Activated CD4-positive, alpha-beta T cell treated with anti-CD3 and anti-CD28 coated beads for 4 hours (primary cell): Measurements from ENCODE around the gene CLMN.
"Not testable (repeated sequence)": the region's sequence is repeated elsewhere in the genome, so short reads cannot be mapped to it uniquely, and the experiment has no call there.

Experiments used
- DNase-seq, 2 donors: peaks; one replicate each; pipeline ENCODE4 v3.0.0-alpha.2; 2020

Gene CLMN

DNA sequence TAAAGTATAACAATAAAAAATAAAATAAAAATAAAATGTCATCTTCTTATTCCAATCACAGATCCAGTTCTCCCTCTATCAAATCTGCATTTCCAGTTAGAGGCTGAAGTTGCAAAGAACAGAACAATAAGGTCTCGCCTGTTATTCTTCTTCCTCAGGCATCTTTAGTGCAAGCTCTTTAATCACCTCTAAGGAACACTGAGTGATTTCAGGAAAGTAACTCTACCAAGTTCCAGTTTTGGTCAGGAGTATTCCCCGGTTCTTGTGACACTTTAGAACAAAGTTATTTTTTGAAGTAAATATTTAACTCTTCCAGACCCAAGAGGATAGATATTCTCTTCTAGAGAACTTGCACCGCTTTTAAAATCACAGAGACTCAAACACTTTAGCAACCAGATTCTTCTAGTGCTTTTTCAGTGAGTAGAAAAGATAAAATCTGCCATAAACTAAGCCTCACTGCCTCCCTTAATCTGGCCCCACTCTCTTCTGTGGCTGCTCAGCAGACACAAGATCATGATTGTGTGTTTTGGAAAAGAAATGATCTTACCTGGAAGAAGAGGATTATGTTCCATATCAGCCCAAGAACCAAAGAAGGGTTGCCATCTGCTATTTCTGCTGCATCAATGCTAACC lies 104.5 kb downstream of the CLMN start:
- DNase-seq = no peak

- DNase-seq = no peak
Observed at GRCh38 chr14:95213774-95214173, 105.9 kb downstream of the CLMN start.

DNA sequence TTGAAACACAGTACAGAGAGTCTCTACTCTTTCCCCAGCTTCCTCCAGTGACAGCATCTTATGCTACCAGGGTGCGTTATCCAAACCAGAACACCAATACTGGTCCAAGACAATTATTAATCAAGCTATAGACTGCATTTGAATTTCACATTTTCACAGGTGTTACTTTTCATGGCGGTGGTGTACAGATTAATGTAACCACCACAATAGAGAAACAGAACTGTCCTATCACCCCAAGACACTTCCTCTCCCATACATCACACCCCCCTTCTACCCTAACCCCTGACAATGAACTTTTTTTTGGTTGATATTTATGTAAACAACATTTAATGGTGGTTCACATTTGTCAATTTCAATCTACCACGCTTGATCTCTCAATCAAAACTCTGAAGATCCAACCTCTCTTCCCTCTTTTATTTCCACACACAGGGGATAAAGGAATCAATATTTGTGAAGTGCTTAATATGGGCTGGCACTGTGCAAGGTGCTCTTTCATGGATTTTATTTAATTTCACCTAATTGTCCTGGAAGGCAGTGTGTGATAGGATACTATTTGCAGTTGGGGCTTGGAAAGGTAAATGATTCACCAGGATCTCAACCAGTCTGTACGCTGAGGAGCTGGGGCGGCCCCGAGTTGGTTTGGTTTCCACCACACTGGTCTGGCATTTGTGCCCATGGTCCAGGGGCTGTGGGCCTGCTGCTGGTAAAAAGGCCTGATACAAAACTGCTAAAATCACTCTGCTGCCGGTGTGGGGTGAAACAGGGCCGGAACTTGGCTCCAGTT lies 107.8 kb downstream of the CLMN start:
- DNase-seq = no peak

GRCh38 chr14:95210699-95211098 lies 109.0 kb downstream of the CLMN start:
- DNase-seq = no peak

DNA sequence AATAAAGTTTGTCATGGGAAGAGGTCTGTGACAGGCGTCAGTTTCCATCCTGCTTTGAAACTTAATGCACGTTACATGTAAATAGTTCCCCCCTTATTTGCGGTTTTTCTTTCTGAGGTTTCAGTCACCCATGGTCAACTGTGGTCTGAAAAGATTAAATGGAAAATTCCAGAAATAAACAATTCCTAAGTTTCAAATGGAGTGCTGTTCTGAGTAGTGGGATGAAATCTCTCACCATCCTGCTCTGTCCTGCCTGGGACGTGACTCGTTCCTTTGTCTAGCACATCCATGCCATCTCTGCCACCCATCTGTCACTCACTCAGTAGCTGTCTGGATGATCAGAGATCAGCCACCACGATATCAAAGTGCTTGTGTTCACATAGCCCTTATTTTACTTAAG lies 111.1 kb downstream of the CLMN start:
- no peak for DNase-seq

GRCh38 chr14:95207475-95208233 lies 112.1 kb downstream of the CLMN start:
- no peak for DNase-seq

GRCh38 chr14:95206534-95206933 lies 113.2 kb downstream of the CLMN start:
- no peak for DNase-seq

DNA sequence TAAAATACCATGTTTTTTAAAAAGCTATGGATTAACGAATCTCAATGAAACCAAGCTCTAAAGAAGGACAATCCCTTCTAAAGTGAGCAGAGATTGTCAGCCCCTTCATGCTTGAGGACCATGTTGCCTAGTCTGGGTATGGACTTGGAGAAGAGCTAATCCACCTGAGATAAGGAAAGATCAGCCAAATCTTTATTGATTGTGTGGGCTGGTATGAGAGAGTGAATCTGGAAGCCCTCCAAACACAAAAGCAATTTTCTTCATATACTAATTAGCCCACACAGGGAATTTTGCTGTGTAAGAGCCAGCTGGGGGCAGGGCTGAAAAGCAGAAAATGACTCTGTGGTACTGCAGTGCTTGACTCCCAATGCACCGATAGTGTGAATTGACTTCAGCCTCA lies 115.0 kb downstream of the CLMN start:
- DNase-seq = no peak

DNA sequence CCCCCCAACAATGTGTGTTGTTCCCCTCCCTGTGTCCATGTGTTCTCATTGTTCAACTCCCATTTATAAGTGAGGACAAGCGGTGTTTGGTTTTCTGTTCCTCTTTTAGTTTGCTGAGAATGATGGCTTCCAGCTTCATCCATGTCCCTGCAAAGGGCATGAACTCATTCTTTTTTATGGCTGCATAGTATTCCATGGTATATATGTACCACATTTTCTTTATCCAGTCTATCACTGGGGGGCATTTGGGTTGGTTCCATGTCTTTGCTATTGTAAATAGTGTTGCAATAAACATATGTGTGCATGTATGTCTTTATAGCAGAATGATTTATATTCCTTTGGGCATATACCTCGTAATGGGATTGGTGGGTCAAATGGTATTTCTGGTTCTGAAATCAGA lies 118.0 kb downstream of the CLMN start:
- not testable (repeated sequence) for DNase-seq

GRCh38 chr14:95200404-95200803 lies 119.3 kb downstream of the CLMN start:
- no peak for DNase-seq

DNA sequence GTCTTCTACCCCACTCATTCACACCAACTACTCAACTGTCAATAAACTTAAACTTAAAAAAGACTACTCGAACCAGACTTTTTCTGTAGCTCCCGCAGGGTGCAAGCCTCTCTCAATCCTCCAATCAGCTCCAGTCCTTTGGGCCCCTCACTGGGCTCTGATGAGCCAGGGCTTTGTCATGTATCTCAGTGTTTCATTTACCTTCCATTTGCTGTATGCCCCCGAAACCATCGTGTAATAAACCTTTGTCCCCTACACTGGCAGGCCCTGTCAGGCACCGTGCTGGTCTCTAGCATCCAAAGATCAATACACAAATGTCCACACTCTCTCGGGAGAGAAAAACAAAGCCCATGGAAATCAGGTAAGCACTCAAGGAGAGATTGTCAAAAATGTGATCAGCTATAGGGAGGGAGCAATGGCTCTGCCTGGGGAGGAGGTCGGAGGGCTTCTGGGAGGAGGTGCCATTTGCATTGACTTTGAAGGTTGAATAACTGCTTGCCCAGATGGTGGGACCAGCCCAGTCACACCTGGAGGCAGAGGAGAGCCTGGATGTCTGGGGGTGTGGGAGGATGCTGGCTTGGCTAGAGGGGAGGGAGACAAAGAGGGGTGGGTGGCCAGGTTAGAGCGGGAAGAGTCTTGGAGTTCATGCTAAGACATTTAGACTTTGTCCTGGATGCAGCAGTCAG lies 120.3 kb downstream of the CLMN start:
- DNase-seq = no peak

GRCh38 chr14:95198320-95198719 lies 121.4 kb downstream of the CLMN start:
- no peak for DNase-seq

GRCh38 chr14:95197551-95197950 lies 122.2 kb downstream of the CLMN start:
- DNase-seq = no peak

DNA sequence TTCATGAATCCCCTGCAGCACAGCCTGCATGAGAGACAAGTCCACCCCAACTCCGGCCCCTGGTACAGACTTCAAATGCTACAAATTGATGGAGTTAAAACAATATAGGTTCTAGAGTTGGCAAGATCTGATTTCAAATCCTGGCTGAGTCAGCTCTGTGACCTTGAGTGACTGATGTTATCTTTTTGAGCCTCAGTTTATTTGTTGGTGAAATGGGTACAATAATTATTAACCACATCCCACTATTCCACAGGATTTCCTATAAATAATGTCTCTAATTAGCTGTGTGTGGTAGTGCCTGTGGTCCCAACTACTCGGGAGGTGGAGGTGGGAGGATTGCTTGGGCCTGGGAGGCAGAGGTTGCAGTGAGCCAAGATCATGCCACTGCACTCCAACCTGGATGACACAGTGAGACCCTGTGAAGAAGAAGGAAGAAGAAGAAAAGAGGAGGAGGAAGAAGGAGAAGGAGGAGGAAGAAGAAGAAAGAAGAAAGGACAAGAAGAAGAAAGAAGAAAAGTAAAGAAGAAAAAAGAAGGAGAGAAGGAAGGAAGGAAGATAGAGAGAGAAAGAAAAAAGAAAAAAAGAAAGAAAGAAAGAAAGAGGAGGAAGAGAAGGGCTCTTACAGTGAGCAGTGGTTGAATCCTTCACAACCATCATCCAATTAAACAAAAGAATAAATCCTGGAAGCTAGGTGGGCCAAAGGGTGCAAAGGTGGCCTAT lies 122.7 kb downstream of the CLMN start:
- DNase-seq = no peak

GRCh38 chr14:95196268-95196667 lies 123.4 kb downstream of the CLMN start:
- DNase-seq = no peak

- DNase-seq = no peak
Observed at GRCh38 chr14:95195031-95195430, 124.7 kb downstream of the CLMN start.

GRCh38 chr14:95193081-95193480 lies 126.6 kb downstream of the CLMN start:
- no peak for DNase-seq

DNA sequence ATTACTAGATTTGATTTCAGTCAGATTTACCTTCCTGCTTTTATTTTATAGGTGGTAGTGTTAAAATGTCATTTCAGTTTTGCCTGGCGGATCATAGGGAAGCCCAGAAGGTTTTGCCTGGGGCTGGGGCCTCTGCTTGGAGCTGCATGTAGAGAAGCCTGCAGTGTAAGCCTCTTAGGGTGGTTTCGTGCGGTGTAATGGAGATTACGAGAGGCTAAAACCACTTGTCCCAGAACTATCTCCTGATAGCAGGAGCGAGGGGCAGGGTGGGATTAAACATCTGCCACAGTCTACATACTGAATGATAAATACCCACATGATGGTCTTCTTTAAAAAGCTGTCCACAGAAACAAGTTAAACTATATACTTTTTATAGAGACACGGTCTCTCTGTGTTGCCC lies 127.4 kb downstream of the CLMN start:
- DNase-seq = no peak

DNA sequence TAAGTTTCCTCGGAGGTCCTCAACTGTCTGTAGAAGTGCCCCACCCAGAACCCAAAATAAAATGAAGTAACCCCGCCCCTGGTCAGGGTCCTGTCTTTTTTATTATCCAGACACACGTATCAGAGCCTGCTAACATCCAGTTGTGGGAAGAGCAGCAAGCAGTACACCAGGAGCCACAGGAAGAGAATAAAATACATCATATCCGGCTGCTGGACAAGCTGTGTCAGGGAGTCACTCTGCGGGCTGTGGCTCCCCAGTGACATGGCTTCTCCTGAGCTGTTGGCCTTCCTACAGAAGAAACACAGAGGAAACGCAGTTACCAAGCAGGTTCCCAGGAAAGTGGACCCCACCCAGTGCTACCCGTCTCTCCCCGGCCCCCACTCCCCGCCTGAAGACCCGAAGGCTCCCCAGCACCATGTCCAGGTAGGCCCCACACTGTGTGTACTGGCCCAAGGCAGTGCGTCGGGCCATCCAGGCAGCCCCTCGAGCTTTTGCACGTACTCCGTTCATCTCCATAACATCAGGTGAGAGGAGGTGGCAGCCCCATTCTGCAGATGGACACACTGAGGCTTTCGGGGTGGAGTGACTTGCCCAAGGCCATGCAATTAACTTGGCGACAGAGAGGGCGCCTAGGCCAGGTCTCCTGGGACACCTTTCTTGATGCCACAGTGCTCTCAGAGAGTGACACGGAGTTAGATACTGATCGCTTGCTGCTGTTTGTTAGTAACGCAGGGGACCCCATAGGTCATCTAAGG lies 128.1 kb downstream of the CLMN start:
- no peak for DNase-seq

GRCh38 chr14:95190857-95191256 lies 128.9 kb downstream of the CLMN start:
- no peak for DNase-seq

- no peak for DNase-seq
Observed at GRCh38 chr14:95190346-95190840, 129.3 kb downstream of the CLMN start.
